ENCODE measurements around the gene FAM118B.
"Not testable (repeated sequence)": the region's sequence is repeated elsewhere in the genome, so short reads cannot be mapped to it uniquely, and the experiment has no call there.

Gene FAM118B

DNA sequence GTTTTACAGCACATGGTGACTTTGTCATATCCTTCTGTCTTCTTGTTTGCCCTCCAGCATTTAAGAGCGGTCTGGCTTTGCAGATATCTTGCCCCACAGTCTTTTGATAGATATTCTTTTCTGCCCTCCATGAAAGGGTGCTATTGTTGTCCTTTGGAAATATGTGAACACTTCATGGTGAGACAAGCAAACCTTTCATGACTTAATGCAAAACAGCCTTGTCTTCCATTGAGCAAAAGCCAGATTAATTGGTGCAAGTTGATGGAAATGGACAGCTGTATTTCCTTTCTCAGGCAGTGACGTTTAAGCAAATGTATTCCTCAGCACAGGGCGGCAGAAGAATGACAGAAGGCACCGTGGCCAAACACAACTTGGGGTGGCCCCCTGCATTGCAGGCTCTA, 96.7 kb downstream of the FAM118B start:
- Histone ChIP-seq H3K4me2 (ENCODE audit: low read length, poor library complexity, severe bottlenecking) (no peak overlapping the region), H3K36me3 (ENCODE audit: control insufficient read depth in 1 of 2, insufficient read depth in 2 of 2, low read depth in 1 of 2, low read length in 2 of 2) (peaks cover 6 to 13% of the 10 kb centered on the region in 2 experiments)

DNA sequence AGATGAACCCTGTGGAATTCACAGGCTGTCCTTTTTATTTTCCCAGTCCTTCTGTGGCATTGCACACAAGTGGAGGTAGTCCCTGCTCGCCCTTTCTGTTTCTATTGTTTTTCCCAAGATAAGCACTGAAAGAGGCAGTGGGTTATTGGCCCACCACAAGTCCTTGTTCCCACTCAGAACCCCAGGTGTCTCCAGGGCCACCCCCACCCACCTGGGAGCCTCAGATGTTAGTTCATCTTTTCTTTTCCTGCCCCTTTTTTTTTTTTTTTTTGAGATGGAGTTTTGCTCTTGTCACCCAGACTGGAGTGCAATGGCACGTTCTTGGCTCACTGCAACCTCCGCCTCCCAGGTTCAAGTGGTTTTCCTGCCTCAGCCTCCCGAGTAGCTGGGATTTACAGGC, 97.2 kb downstream of the FAM118B start:
- not testable (repeated sequence) for H2BK5ac ChIP-seq (ENCODE audit: low read depth, low read length, poor library complexity, severe bottlenecking); H3K27me3 ChIP-seq (ENCODE audit: control insufficient read depth in 1 of 2, insufficient read depth in 1 of 2, low read length in 2 of 2); DNase-seq; H3K4me1 ChIP-seq (ENCODE audit: control insufficient read depth, insufficient read depth, low read depth, low read length); H3K9ac ChIP-seq (ENCODE audit: low read length); H3K14ac ChIP-seq (ENCODE audit: low read length in 2 of 2); H3K4ac ChIP-seq (ENCODE audit: low read depth in 1 of 2, low read length in 2 of 2); H3K4me3 ChIP-seq (ENCODE audit: insufficient read depth in 1 of 2, low read depth in 1 of 2, low read length in 2 of 2); H2AFZ ChIP-seq (ENCODE audit: low read depth, low read length); H3K4me2 ChIP-seq (ENCODE audit: low read length, poor library complexity, severe bottlenecking); H3K27ac ChIP-seq (ENCODE audit: low read length, poor library complexity, severe bottlenecking); H2BK120ac ChIP-seq (ENCODE audit: low read depth, low read length); H4K8ac ChIP-seq (ENCODE audit: low read length); H2BK12ac ChIP-seq (ENCODE audit: low read length in 2 of 2); H3K23ac ChIP-seq (ENCODE audit: low read length in 2 of 2); H3K18ac ChIP-seq (ENCODE audit: low read depth in 1 of 2, low read length in 2 of 2); H4K91ac ChIP-seq (ENCODE audit: low read length); H2AK5ac ChIP-seq (ENCODE audit: low read length, severe bottlenecking); H2BK15ac ChIP-seq (ENCODE audit: low read depth, poor library complexity, severe bottlenecking); H3K9me3 ChIP-seq (ENCODE audit: control insufficient read depth, low read length)
- Histone ChIP-seq H3K79me1 (replicated peaks; ENCODE audit: low read length, poor library complexity, severe bottlenecking) (peaks cover 20% of the 10 kb centered on the region), H3K36me3 (ENCODE audit: control insufficient read depth in 1 of 2, insufficient read depth in 2 of 2, low read depth in 1 of 2, low read length in 2 of 2) (peaks cover 6 to 13% of the 10 kb centered on the region in 2 experiments)
- 90% methylated on average over 4 of the region's 4 CpGs for WGBS

More for the DNA sequence above, 96.7 kb downstream of the FAM118B start:
- H3K9me3 ChIP-seq (ENCODE audit: control insufficient read depth, low read length) = no peaks in the 10 kb centered on the region
- no peak overlapping the region for H3K4me3 ChIP-seq (ENCODE audit: insufficient read depth in 1 of 2, low read depth in 1 of 2, low read length in 2 of 2)
- H2BK120ac ChIP-seq (ENCODE audit: low read depth, low read length) = no peak overlapping the region
- 81% methylated on average over 3 of the region's 4 CpGs for WGBS
- no peak overlapping the region for H3K18ac ChIP-seq (ENCODE audit: low read depth in 1 of 2, low read length in 2 of 2)
- H3K14ac ChIP-seq (ENCODE audit: low read length in 2 of 2) = no peak overlapping the region
- H3K79me1 ChIP-seq (replicated peaks; ENCODE audit: low read length, poor library complexity, severe bottlenecking) = peaks cover 20% of the 10 kb centered on the region
- H3K23ac ChIP-seq (ENCODE audit: low read length in 2 of 2) = no peak overlapping the region
- H3K27ac ChIP-seq (ENCODE audit: low read length, poor library complexity, severe bottlenecking) = no peak overlapping the region
- H3K27me3 ChIP-seq (ENCODE audit: control insufficient read depth in 1 of 2, insufficient read depth in 1 of 2, low read length in 2 of 2) = no peaks in the 10 kb centered on the region
- no peak overlapping the region for H3K4ac ChIP-seq (ENCODE audit: low read depth in 1 of 2, low read length in 2 of 2)
- no peak overlapping the region for H2AFZ ChIP-seq (ENCODE audit: low read depth, low read length)
- no peak overlapping the region for H3K9ac ChIP-seq (ENCODE audit: low read length)
- no peak overlapping the region for H4K8ac ChIP-seq (ENCODE audit: low read length)
- H2BK15ac ChIP-seq (ENCODE audit: low read depth, poor library complexity, severe bottlenecking) = no peak overlapping the region
- no peak for DNase-seq
- no peak overlapping the region for H2BK5ac ChIP-seq (ENCODE audit: low read depth, low read length, poor library complexity, severe bottlenecking)
- H2AK5ac ChIP-seq (ENCODE audit: low read length, severe bottlenecking) = no peak overlapping the region
- peaks cover 7% of the 10 kb centered on the region for H3K4me1 ChIP-seq (ENCODE audit: control insufficient read depth, insufficient read depth, low read depth, low read length)
- no peak overlapping the region for H2BK12ac ChIP-seq (ENCODE audit: low read length in 2 of 2)
- no peak overlapping the region for H4K91ac ChIP-seq (ENCODE audit: low read length)

DNA sequence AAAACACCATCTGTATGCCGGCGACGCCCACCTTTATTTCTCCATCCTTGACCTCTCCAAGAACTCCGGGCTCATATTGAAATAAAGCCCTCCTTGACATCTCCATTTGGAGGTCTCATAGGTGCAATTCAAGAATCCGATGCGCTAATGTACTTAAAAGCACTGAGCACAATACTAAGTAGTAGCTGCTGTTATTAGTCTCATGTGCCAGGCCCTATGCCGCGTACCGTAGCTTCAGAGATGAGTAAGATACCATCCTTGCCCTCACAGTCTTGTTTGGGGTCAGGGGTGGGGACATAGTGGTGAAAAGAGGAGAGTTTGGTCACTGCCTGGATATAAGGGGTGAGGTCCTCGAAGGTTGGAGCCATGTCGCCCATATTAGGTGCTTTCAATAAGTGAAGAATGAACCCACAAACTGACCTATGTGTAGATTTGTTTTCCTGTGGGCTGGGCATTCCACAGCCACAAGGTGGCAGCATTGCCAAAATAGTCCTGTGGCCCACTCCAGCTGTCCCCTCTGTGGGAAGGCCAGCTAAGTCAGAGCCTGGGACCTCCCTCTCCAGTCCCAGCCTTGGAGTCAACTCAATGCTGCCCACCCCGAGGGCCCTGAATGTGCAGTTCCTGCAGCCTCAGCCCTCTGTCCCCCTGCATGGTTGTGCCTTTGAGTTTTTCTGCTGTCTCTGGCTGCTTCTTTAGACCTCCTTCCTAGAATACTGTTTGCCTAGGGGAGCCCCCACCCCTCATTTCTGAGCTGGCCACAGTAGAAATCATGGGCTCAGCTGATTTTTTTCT, 98.8 kb downstream of the FAM118B start:
- no peak overlapping the region for H3K4ac ChIP-seq (ENCODE audit: low read depth in 1 of 2, low read length in 2 of 2)
- peaks cover 6 to 16% of the 10 kb centered on the region in 2 experiments for H3K36me3 ChIP-seq (ENCODE audit: control insufficient read depth in 1 of 2, insufficient read depth in 2 of 2, low read depth in 1 of 2, low read length in 2 of 2)
- H2BK120ac ChIP-seq (ENCODE audit: low read depth, low read length) = no peak overlapping the region
- H3K9ac ChIP-seq (ENCODE audit: low read length) = no peak overlapping the region
- H3K18ac ChIP-seq (ENCODE audit: low read depth in 1 of 2, low read length in 2 of 2) = no peak overlapping the region
- no peaks in the 10 kb centered on the region for H3K9me3 ChIP-seq (ENCODE audit: control insufficient read depth, low read length)
- H3K4me2 ChIP-seq (ENCODE audit: low read length, poor library complexity, severe bottlenecking) = no peak overlapping the region
- H2AFZ ChIP-seq (ENCODE audit: low read depth, low read length) = no peak overlapping the region
- H2BK15ac ChIP-seq (ENCODE audit: low read depth, poor library complexity, severe bottlenecking) = no peak overlapping the region
- no peak overlapping the region for H2BK5ac ChIP-seq (ENCODE audit: low read depth, low read length, poor library complexity, severe bottlenecking)
- peak overlapping the region; percentile 1 for H4K91ac ChIP-seq (ENCODE audit: low read length)
- H4K8ac ChIP-seq (ENCODE audit: low read length) = peak overlapping the region; percentile 29
- no peaks in the 10 kb centered on the region for H3K27me3 ChIP-seq (ENCODE audit: control insufficient read depth in 1 of 2, insufficient read depth in 1 of 2, low read length in 2 of 2)
- peaks cover 4% of the 10 kb centered on the region for H3K4me1 ChIP-seq (ENCODE audit: control insufficient read depth, insufficient read depth, low read depth, low read length)
- H3K79me1 ChIP-seq (replicated peaks; ENCODE audit: low read length, poor library complexity, severe bottlenecking) = peaks cover 18% of the 10 kb centered on the region
- peak; percentile 80 for DNase-seq
- H3K23ac ChIP-seq (ENCODE audit: low read length in 2 of 2) = no peak overlapping the region
- no peak overlapping the region for H2AK5ac ChIP-seq (ENCODE audit: low read length, severe bottlenecking)
- H3K27ac ChIP-seq (ENCODE audit: low read length, poor library complexity, severe bottlenecking) = no peak overlapping the region
- WGBS = 65% methylated on average over 12 of the region's 12 CpGs
- H3K4me3 ChIP-seq (ENCODE audit: insufficient read depth in 1 of 2, low read depth in 1 of 2, low read length in 2 of 2) = no peak overlapping the region
- no peak overlapping the region for H3K14ac ChIP-seq (ENCODE audit: low read length in 2 of 2)
- H2BK12ac ChIP-seq (ENCODE audit: low read length in 2 of 2) = peak overlapping the region in 1 of 2 experiments; percentile 76

DNA sequence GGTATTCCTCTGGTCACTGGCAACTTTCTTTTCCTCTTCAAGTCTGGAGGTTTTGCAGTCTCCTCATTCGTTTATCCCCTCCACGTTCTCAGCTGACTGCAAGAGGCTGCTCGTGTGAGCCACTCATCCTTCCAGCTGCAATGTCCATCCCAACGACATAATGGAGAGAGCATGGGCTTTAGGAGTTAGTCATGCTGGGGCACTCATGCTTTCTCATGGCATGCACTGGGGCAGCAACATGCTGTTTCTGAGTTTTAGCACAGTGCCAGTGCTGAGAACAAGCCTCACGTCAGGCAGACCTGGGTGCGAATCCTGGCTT, 99.4 kb downstream of the FAM118B start:
- H3K27me3 ChIP-seq (ENCODE audit: control insufficient read depth in 1 of 2, insufficient read depth in 1 of 2, low read length in 2 of 2) = no peaks in the 10 kb centered on the region
- no peak overlapping the region for H3K27ac ChIP-seq (ENCODE audit: low read length, poor library complexity, severe bottlenecking)
- no peak overlapping the region for H3K18ac ChIP-seq (ENCODE audit: low read depth in 1 of 2, low read length in 2 of 2)
- H4K8ac ChIP-seq (ENCODE audit: low read length) = no peak overlapping the region
- no peak overlapping the region for H4K91ac ChIP-seq (ENCODE audit: low read length)
- no peak overlapping the region for H2AK5ac ChIP-seq (ENCODE audit: low read length, severe bottlenecking)
- H3K36me3 ChIP-seq (ENCODE audit: control insufficient read depth in 1 of 2, insufficient read depth in 2 of 2, low read depth in 1 of 2, low read length in 2 of 2) = peaks cover 6 to 16% of the 10 kb centered on the region in 2 experiments
- no peak overlapping the region for H3K4me3 ChIP-seq (ENCODE audit: insufficient read depth in 1 of 2, low read depth in 1 of 2, low read length in 2 of 2)
- no peak overlapping the region for H2BK15ac ChIP-seq (ENCODE audit: low read depth, poor library complexity, severe bottlenecking)
- H3K14ac ChIP-seq (ENCODE audit: low read length in 2 of 2) = no peak overlapping the region
- peaks cover 15% of the 10 kb centered on the region for H3K79me1 ChIP-seq (replicated peaks; ENCODE audit: low read length, poor library complexity, severe bottlenecking)
- H2BK12ac ChIP-seq (ENCODE audit: low read length in 2 of 2) = no peak overlapping the region
- peaks cover 4% of the 10 kb centered on the region for H3K4me1 ChIP-seq (ENCODE audit: control insufficient read depth, insufficient read depth, low read depth, low read length)
- no peak overlapping the region for H3K4ac ChIP-seq (ENCODE audit: low read depth in 1 of 2, low read length in 2 of 2)
- H3K4me2 ChIP-seq (ENCODE audit: low read length, poor library complexity, severe bottlenecking) = no peak overlapping the region
- no peak overlapping the region for H3K23ac ChIP-seq (ENCODE audit: low read length in 2 of 2)
- H2BK5ac ChIP-seq (ENCODE audit: low read depth, low read length, poor library complexity, severe bottlenecking) = no peak overlapping the region
- peak overlapping the region; percentile 4 for H3K9ac ChIP-seq (ENCODE audit: low read length)
- H2AFZ ChIP-seq (ENCODE audit: low read depth, low read length) = no peak overlapping the region
- no peaks in the 10 kb centered on the region for H3K9me3 ChIP-seq (ENCODE audit: control insufficient read depth, low read length)
- peak; percentile 38 for DNase-seq
- 70% methylated on average over 5 of the region's 6 CpGs for WGBS
- no peak overlapping the region for H2BK120ac ChIP-seq (ENCODE audit: low read depth, low read length)
